Stimulated activated CD4-positive, alpha-beta T cell treated with anti-CD3 and anti-CD28 coated beads, Interleukin-2, amount 100 ng/mL, for 24 hours (primary cell): ENCODE data around the gene NRG3.

Source experiments
- DNase-seq, 2 donors: peaks; one replicate each; pipeline ENCODE4 v3.0.0-alpha.2; 2020

The NRG3 gene

DNA sequence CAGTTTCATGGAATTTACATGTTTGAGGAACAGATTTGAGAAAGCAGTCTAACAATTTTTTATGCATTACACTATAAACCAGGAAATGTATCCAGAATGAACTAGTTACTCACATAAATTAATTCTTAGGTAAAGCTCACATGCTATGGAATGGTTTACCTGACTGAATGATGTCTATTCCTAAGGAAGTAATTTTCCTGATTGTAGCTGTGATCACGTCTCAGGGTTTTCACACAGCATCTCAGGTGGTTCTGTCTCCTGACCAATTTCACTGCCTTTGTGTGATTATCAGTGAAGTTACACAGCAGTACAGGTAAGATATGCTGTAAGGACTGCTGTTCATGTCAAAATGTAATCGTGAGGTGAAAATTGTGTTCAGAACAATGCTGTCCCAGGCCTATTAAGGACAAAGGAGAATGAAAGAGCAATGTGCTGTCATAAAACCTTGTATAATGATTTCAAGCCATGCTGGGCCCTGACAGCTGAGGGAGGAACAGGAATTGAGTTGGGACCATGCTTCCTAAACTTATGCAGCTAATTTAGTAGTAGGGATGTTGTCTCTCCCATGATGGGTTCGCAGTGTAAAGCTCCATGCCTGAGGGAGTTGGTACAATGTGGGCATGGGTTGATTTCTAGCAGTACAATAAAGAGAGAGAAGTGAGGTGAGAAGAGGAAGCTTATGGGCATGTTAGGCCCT, 631.8 kb downstream of the NRG3 start:
- DNase-seq: no peak

DNA sequence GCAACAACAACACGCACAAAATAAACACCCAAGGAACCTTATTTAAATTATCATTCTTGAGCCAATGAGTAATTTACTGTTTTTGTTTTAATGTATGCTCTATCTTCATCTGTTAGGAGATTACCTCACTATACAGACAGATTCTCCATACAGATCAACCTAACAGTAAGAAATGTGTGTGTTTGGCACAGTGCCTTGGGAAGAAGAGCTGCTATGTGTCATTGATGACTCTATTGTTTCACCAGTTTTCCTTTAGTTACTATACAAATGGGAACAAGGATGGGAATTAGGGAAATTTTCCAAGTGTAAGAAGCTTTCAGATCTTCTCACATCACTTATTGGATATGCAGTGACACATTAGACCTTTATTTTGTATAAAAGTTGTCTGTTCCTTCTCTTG, 640.3 kb downstream of the NRG3 start:
- DNase-seq: no peak

DNA sequence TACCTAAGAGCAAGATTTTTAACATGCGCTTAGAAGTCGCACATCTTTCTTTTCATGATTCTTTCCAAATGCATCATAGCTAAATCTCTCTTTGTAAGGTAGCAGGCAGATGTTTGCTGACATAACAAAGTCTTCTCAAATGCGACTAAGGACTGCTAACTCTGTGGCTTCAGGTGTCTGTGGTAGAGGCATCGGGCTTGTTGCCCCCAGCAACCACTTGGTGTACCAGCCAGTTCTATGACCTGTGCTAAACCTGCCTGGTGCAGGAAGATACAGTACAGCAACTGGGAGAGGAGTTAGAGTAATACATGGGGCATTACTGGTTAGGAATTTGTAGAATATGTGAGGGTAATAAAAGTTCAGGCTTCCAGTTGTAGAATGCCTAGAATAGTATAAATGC, 654.1 kb downstream of the NRG3 start:
- DNase-seq: no peak

DNA sequence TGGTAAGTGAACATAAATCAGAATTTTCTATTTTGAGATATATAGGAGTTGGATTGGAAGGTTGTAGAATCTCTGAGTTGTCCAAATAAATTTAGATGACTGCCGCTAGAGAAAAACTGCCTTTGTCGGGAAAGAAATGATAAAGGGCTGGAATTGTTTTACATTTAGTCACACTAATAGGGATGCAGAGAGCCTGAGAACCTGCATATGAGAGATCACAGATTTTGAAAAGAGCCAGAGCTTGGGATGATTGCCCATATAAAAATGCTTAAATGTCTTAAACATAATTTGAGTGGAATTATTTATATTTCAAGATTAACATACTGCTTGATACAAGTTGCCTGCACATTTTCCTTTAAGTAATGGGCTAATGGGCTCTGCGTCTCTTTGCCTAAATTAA, 660.5 kb downstream of the NRG3 start:
- no peak for DNase-seq

DNA sequence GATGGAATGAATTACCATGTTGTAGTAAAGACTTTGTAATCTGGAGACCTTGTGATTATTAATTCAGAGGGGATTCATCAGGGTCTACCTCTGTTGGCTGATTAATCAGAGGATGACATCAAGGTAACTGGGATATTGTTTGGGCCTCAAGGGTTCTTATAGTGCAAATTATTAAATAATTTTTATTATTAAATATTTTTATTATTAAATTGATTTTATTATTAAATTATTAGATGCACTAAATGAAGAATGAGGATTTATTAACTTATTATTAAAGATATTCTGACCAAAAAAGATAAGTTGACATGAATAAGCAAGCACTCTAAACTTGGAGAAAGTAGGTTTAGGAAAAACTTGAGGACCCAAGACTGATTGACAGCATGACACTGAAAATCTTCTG, 661.7 kb downstream of the NRG3 start:
- no peak for DNase-seq

DNA sequence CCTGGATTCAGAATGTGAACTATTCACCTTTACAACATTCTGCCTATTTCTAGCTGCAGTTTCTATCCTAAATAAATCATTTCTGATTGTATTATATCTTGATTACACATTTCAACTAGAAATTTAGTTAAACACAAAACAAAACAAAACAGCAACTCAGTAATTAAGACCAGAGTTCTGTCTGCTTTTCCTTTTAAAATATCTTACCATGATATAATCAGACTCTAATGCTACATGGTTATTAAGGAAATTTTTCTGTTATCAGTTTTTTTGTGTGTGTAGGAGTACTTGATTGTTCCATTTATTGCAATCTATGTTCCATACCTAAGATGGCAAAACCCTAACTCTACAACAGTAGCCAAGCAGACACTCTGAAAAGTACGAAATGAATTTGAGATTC, 663.3 kb downstream of the NRG3 start:
- DNase-seq: no peak

DNA sequence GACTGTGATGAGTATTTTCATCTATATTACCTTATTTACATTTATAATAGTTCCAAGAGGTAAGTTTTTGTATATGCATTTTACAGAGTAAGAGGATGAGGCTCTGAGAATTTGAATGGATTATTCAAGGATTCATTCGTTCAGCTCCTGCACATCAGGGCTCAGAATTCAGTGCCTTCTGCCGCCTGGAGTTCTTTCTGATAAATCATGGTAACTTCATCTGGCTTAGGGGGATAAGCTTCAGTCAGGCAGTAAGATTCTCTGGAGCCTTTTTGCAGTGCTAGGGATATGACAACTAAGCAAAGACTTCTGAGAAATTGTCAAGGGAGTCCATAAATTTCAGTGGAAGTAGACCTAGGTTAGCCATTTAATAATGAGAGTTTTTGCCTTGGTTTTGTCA, 668.6 kb downstream of the NRG3 start:
- DNase-seq: no peak

DNA sequence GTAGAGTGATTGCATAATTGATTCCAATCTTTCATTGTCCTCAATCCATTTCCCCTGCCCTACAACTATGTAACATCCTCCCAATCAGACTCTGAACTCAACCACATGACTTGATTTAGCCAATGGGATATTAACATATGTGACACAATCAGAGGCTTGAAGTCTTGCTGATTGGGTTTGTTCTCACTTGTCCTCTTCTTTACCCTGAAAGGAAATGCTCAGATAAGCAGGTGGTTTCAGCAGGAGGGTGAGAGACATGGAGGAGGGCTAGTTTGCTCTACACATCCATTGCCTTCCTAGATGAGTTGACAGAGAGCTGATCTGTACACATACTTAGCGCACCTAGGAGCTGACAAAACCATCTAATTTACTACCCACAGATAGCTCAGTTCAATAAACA, 669.4 kb downstream of the NRG3 start:
- no peak for DNase-seq

DNA sequence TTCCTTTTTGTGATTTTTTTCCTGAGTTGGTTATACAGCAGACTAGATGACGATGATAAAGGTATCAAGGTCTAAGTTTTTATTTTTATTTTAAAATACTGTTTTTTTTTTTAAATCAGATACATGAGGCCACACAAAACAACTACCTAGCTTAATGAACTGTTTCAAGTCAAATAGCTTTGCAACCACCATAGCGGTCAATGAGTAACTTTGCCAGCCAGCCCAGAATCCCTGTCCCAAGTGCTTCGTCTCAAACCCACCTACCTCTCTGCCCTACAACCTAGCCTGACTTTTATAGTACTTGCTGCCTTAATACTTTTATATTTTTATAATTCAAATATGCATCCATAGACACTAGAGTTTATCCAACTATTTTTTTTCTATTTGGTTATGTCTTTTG, 676.5 kb downstream of the NRG3 start:
- no peak for DNase-seq

DNA sequence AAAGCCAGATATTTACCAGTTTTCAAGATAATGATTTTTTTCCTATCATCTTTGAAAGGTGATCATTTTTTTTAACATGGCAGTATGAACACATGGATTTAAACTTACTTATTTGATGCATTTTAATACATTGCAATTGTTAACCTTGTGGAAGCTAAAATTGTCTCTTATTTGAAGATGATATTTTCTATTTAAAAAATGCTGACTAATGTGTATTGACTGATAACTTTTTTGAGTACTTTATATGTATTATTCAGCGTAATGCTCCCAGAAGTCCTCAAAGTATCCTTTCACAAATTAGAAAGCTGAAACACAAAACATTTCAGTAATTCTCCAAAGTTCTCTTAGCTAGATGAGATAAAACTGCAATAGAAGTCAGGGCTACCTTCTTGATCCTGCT, 677.3 kb downstream of the NRG3 start:
- DNase-seq: no peak

DNA sequence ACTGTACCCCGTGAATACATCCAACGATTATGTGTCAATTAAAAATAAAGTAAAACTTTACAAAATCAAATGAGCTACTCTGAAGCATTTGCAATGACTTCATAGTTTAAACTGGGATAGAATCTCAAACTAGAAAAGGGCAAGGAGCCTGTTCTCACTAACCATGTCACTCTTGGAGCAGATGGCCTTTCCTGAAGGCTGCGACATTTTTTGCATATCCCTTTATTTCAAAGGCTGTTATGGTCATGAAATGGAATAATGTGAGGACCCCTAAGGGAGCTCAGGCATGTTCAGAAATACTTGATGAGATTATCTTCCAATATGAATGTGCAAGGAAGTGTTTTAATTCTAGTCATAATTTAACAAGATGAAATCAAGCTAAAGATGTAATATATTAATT, 679.4 kb downstream of the NRG3 start:
- DNase-seq: no peak

DNA sequence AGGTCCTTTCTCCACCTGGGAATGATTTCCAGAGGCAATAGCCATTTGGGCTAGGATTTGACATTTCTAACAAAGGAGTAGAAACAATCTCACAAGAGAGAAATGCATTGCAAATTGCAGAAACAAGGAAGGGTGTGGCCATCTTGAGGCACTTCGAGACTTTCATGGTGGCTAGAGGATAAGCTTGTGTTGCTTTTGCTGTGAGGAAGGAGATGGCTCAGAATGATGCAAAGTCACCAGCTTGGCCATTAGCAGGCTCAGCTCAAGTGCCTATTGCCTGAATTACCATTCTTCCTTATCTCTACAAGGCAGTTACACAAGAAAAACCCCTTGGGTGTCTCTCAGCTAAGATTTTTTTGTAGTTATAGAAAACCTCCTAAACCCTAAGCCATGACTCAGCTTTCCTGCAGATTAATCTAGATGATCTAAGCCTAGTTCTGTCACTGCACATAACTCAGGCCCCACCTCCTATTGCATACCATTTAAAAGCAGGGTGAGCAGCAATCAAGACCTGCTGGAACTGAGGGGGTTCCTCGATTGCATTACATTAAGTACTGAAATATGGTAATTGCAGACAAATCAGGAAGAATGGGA, 683.1 kb downstream of the NRG3 start:
- DNase-seq: no peak

DNA sequence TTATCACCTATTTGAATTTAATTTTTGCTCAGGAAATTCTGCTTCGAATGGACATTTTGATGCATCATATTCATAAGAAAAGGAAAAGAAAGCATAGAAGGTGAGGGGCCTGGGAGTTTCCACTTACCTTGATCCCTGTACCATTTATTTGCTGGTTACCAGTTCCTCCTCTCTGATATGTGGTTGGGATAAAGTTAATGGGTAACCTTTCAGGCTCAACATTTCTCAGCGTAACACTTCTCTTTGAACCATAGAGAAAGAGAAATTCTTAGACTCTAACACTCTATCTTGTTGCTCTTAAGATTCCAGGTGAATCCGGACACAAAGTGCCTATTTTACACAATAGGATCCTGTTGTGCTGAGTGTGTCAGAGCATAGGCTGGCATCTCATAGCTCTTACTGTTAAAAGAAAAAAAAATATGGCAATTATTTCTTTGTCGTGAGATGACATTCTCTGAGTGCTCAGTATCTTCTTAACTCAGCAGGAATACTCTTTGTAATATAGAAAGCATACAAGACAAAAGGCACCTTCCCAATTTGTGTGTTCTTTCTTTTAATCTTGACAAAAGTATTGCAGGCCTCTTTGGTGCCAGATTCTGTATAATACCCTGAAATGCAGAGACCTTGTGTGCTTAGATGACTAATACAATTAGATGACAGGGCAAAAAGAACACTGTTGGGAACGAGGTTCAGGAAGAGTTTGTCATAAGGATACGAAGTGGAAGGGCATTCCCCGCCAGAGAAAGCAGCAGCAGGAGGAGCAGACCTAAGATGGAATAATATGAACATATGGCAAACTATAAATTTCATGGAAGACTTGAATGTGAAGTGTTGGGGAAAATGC, 689.6 kb downstream of the NRG3 start:
- DNase-seq: no peak

DNA sequence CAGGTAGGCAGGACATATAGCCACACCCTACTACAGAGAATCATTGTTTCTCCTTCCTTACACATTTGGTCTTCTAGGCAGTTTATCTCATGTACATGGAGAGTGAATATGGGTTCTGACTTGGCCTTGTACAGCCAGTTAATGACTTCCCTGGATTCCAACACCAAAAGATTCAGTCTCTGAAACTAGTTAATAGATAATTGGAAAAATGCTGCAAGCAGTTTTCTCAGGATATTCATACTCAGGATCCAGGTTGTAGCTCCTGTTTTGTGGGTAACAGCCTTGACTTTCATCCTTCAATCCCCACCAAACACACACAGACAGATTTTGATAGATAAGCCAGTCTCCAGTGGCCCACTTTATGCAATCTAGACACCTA, 690.2 kb downstream of the NRG3 start:
- no peak for DNase-seq

DNA sequence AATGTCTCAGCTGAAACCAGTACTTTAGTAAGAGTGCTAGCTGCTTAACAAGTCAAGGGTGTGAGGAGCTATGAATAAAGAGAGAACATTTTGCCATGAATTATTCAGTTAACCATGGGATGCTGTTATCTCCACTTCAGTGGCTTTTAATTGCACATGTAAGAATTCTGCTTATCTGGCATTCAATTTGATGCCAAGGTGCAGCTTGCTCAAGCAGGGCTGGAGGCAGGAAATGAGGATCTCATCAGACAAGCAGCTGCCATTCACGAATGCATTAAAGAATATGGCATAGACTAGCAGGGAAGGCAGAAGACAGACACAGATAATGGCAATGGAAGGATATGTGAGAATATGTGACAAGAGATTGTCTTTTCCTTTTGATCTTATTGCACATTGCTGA, 697.8 kb downstream of the NRG3 start:
- DNase-seq: no peak

DNA sequence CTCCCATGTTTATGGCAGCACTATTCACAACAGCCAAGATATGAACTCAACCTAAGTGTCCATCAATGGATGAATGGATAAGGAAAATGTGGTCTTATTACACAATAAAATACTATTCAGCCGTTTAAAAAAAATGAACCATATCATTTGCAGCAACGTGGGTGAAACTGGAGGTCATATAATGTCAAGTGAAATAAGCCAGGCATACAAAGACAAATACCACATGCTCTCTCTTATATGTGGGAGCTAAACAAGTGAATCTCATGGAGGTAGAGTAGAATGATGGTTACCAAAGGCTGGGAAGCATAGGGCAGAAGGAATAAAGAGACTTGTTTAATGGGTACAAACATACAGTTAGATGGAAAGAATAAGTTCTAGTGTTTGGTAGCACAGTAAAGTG, 699.1 kb downstream of the NRG3 start:
- no peak for DNase-seq

DNA sequence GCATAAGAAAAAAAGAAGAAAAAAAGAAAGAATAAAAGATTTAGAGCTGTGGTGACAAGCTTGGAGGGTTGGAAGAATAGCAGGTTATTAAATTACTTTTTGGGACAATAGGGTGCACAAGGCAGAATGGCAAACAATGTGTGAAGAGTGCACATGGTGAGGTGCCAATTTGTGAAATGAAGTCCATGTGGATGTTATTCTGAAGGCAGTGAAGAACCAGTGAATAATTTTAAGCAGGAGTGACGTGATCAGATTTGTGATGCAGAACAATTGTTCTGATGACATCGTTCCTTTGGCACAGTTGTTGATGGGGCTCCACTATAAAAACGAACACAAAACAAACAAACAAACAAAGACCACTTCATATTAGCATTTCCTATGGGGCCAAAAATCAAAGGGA, 700.3 kb downstream of the NRG3 start:
- DNase-seq: no peak

DNA sequence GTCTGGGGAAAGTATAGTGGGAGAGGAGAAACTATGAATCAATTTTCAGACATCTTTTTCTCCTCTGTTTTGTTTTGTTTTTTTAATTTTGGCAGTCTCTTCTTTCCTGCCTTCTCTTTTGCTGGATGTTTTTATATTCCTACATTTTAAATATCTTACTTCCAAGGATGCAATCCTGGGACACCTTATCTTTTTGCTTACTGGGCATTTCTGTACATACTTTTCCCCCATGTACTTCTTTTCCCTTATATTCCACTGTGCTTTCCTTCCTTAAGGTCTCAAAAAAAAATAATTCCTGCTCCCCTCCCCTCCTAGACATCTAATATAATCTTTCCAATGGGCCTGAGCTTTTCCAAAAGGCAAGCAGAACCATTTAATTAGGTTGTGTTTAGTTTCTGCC, 701.1 kb downstream of the NRG3 start:
- no peak for DNase-seq

DNA sequence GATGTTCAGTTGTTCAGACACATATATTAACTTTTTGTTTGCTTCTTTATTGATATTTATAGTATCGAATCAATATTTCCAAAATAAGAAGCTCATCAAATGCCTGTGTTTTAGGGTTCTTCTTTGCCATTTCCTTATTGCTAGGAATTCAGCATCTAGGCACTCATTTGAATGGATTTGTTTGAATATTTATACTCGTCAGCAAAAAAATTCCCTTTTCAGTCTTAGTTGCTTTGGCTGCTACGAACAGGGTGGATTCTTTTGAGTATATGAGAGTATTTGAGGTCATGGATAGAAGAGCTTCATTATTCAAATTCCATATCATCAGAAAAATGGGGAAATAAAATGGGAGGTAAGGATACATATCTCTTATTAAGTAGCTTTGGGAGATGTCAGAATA, 706.9 kb downstream of the NRG3 start:
- DNase-seq: no peak

DNA sequence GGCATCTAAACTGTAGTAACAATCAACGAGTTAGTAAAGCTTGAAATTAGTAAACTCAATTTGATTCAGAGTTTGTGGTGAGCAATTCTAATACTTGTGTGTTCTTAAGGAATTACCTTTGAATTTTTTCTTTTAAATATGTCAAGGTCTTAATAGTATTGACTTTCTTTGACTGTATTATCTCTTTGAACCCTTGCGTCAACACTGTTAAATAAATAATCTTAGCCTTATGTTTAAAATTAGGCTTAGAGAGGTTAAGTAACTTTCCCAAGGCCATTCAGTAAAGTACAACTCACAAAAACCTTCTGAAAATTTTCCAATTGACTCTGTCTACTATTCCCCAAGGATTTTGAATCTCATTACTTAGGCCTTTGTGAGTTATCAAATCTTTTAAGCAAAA, 716.4 kb downstream of the NRG3 start:
- no peak for DNase-seq

DNA sequence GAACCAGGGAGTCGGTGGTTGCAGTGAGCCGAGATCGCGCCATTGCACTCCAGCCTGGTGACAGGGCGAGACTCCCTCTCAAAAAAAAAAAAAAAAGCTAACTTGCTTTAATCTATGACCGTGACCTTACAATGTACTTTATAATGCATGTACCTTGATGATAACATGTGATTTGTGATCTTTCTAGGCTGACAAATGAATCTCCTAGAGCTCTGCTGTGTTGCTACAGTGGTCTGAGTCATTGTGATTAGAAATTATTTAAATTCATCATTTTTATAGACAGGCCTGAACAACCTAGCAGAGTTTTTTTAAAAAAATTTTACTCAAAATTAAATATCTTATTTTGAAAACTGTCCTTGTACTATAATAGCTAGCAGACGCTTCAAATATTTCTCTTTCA, 722.8 kb downstream of the NRG3 start:
- DNase-seq: no peak

DNA sequence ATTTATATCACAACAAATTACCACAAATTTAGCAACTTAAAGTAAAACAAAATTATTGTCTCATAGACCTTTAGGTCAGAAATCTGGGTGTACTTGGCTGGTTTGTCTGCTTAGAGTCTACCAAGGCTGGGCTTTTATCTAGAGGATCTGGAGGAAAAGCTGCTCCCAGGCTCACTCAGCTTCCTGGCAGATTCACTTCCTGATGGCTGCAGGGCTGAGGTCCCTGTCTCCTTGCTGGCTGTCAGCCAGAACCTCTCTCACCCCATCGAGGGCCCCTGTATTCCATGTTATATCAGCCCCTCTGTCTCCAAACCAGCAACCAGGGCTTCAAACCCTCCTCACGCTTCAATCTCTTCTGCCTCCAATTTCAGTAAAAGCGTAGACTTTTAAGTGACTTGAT, 734.9 kb downstream of the NRG3 start:
- DNase-seq: no peak

DNA sequence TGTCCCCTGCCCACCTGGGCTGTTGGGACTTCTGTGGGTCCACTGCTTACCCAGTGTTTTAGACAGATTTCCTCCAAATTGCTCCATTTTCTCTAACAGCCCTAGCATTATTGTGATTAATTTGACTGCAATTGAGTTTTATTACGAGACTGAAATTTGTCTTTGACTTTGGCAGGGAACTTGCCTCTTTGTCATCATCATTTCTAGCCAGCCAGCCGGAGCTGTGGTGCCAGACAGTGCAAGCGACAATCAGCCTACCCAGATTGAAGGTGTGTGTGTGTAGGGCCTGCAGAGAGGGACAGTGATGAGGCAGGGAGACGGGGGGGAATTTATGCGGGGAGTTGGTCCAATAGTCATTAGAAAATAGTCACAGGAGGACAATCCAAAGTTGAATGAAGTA, 743.0 kb downstream of the NRG3 start:
- no peak for DNase-seq

DNA sequence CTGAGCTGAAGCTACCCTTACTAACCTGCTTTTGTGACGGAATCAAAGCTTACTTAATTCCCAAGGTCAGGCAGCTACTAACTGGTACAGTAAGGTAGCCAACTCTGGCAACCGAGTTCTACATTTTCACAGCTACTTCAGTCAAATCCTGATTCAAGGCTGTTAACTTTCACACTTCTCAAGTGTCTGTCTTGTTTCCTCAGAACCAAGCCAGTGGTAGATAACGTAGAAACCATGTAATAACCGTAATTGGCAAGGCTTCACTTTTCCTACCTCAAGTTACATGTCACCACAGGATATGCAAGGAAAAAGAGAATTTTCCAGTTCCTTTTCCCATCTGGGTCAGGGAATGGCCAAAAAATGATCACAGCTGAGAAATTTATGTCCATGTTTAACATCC, 746.7 kb downstream of the NRG3 start:
- no peak for DNase-seq

DNA sequence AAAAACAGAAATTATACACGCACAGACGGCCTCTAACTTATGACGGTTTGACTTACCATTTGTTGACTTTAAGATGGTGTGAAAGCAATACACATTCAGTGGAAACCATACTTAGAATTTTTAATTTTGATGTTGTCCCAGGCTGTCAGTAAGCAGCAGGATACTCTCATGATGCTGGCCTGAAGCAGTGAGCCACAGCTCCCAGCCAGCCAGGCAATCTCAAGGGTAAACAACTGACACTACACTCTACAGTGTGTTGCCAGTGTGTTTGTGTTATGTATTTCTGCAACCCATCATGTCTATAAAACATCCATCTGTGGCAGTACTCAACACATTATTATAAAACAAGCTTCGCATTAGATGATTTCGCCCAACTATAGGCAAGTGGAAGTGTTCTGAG, 747.5 kb downstream of the NRG3 start:
- DNase-seq: no peak
